ENCODE data around the gene NXPH1. TPM values are rescaled to one million over a fixed set of nuclear protein-coding genes. Genes with fewer than 3 reads are reported as not detected.

The NXPH1 gene
- polyA plus RNA-seq, 1 of the 3 experiments (the other 2 are of a cell fraction) = not detected

GRCh38 chr7:8441106-8441965 lies 7.9 kb downstream of the NXPH1 start (continued):
- TF ChIP-seq EZH2phosphoT487 (IDR thresholded peaks at IDR 0.05; ENCODE audit: borderline replicate concordance, low read depth) (no peak), USF1 (IDR thresholded peaks at IDR 0.05; ENCODE audit: borderline replicate concordance, low read depth) (no peak)

- Histone ChIP-seq H3K36me3 (replicated peaks in 1 of 2; ENCODE audit: control insufficient read depth in 1 of 2, insufficient read depth in 2 of 2, low read length in 1 of 2) (no peaks in the 10 kb centered on the region), H3K9ac (no peak overlapping the region), H3K27me3 (ENCODE audit: insufficient read depth) (no peaks in the 10 kb centered on the region), H3K4me1 (ENCODE audit: control insufficient read depth in 1 of 2, insufficient read depth in 2 of 2, low read depth in 1 of 2, low read length in 1 of 2) (no peaks in the 10 kb centered on the region; a peak in 1 of 4 replicates), H3K4me2 (no peak overlapping the region), H4K20me1 (ENCODE audit: insufficient read depth) (no peaks in the 10 kb centered on the region), H3K27ac (ENCODE audit: low read depth in 2 of 2, low read length in 1 of 2) (no peak overlapping the region), H3K9me2 (no peaks in the 10 kb centered on the region), H3K79me2 (ENCODE audit: insufficient read depth) (no peaks in the 10 kb centered on the region), H3F3A (replicated peaks; ENCODE audit: insufficient read depth) (no peaks in the 10 kb centered on the region), H2AFZ (ENCODE audit: low read depth) (no peak overlapping the region), H3K4me3 (ENCODE audit: low read depth in 2 of 2, low read length in 1 of 2) (no peak overlapping the region), H3K9me3 (peaks cover 3% of the 10 kb centered on the region; the same call in 1 of the 2 replicates)
- DNase-seq = no peak
- ChIA-PET POLR2A (no interaction called here), CTCF (interaction anchor here (0.7 to 1.2 kb wide), 3 partner anchors 9 to 381 kb away, joined by 3 to 5 read pairs (median 3); partner anchors contain the start of gene NXPH1)
- 85% methylated on average over 51 of the region's 51 CpGs for WGBS (ENCODE audit: low lambda C conversion rate)
- TF ChIP-seq TAF1 (IDR thresholded peaks at IDR 0.05; ENCODE audit: borderline replicate concordance, low read depth, low read length) = no peak
- TF ChIP-seq ELF1 (IDR thresholded peaks at IDR 0.05) = no peak
- TF ChIP-seq CHD2 (IDR thresholded peaks at IDR 0.05; ENCODE audit: low read length, partially characterized antibody) = no peak
- TF ChIP-seq FOXJ3 (CRISPR knock-in tag; IDR thresholded peaks at IDR 0.05) = no peak
- no peak for TF ChIP-seq GABPA (IDR thresholded peaks at IDR 0.05; ENCODE audit: low read depth)
- TF ChIP-seq CTCF (IDR thresholded peaks at IDR 0.05) = no peak
- TF ChIP-seq TEAD4 (IDR thresholded peaks at IDR 0.05; ENCODE audit: borderline replicate concordance, insufficient read depth) = no peak
- TF ChIP-seq MEF2A (IDR thresholded peaks at IDR 0.05; ENCODE audit: borderline replicate concordance, low read depth) = no peak
- TF ChIP-seq PBX3 (IDR thresholded peaks at IDR 0.05) = no peak
- TF ChIP-seq TCF12 (IDR thresholded peaks at IDR 0.05) = no peak
- TF ChIP-seq GATA2 (CRISPR knock-in tag; IDR thresholded peaks at IDR 0.05) = no peak
- TF ChIP-seq EZH2phosphoT487 (IDR thresholded peaks at IDR 0.05; ENCODE audit: borderline replicate concordance, low read depth) = no peak
Observed at GRCh38 chr7:8442051-8442813, 8.8 kb downstream of the NXPH1 start.

Data from SK-N-SH (cell line).